ENCODE results near the gene TSHZ1.
A peak's percentile ranks its signal among the peaks of the same experiment; 100 is the strongest.

Gene TSHZ1

GRCh38 chr18:75248426-75249174, 38.0 kb downstream of the TSHZ1 start:
- DNase-seq (ENCODE audit: low spot score) = peak; percentile 39

GRCh38 chr18:75249175-75249518, 38.5 kb downstream of the TSHZ1 start:
- DNase-seq (ENCODE audit: low spot score) = no peak

GRCh38 chr18:75249672-75250470, 39.3 kb downstream of the TSHZ1 start:
- DNase-seq (ENCODE audit: low spot score) = no peak

GRCh38 chr18:75250471-75250821, 39.8 kb downstream of the TSHZ1 start:
- DNase-seq (ENCODE audit: low spot score) = no peak

- no peak for DNase-seq (ENCODE audit: low spot score)
These were observed 40.9 kb downstream of the TSHZ1 start for GRCh38 chr18:75251466-75251865.

GRCh38 chr18:75252136-75252535, 41.5 kb downstream of the TSHZ1 start:
- no peak for DNase-seq (ENCODE audit: low spot score)

GRCh38 chr18:75253043-75253442, 42.4 kb downstream of the TSHZ1 start:
- DNase-seq (ENCODE audit: low spot score) = no peak

- DNase-seq (ENCODE audit: low spot score) = no peak
These were observed 43.2 kb downstream of the TSHZ1 start for GRCh38 chr18:75253784-75254183.

- no peak for DNase-seq (ENCODE audit: low spot score)
These were observed 44.5 kb downstream of the TSHZ1 start for GRCh38 chr18:75255094-75255493.

GRCh38 chr18:75256376-75256775, 45.8 kb downstream of the TSHZ1 start:
- DNase-seq (ENCODE audit: low spot score) = no peak

GRCh38 chr18:75257605-75258004, 47.0 kb downstream of the TSHZ1 start:
- no peak for DNase-seq (ENCODE audit: low spot score)

GRCh38 chr18:75261430-75262223, 51.0 kb downstream of the TSHZ1 start:
- DNase-seq (ENCODE audit: low spot score) = no peak

GRCh38 chr18:75262511-75262910, 51.9 kb downstream of the TSHZ1 start:
- DNase-seq (ENCODE audit: low spot score) = no peak

- DNase-seq (ENCODE audit: low spot score) = no peak
These were observed 53.6 kb downstream of the TSHZ1 start for GRCh38 chr18:75264195-75264594.

- DNase-seq (ENCODE audit: low spot score) = no peak
These were observed 54.5 kb downstream of the TSHZ1 start for GRCh38 chr18:75264926-75265597.

GRCh38 chr18:75265872-75266271, 55.3 kb downstream of the TSHZ1 start:
- DNase-seq (ENCODE audit: low spot score) = no peak

GRCh38 chr18:75267643-75268363, 57.2 kb downstream of the TSHZ1 start:
- no peak for DNase-seq (ENCODE audit: low spot score)

- DNase-seq (ENCODE audit: low spot score) = no peak
These were observed 57.7 kb downstream of the TSHZ1 start for GRCh38 chr18:75268364-75268646.

GRCh38 chr18:75269124-75269680, 58.6 kb downstream of the TSHZ1 start:
- DNase-seq (ENCODE audit: low spot score) = no peak

GRCh38 chr18:75269696-75270095, 59.1 kb downstream of the TSHZ1 start:
- DNase-seq (ENCODE audit: low spot score) = no peak

- DNase-seq (ENCODE audit: low spot score) = no peak
These were observed 61.4 kb downstream of the TSHZ1 start for GRCh38 chr18:75271952-75272351.
